Measurements from ENCODE around the gene CACNG5.

Gene CACNG5

GRCh38 chr17:66934040-66934439 lies 99.1 kb downstream of the CACNG5 start:
- Histone ChIP-seq H3K9ac (ENCODE audit: low read length) (no peak overlapping the region), H3K4me3 (ENCODE audit: low read length) (no peak overlapping the region), H3K4me1 (ENCODE audit: control insufficient read depth, low read depth, low read length) (no peaks in the 10 kb centered on the region), H3K9me3 (ENCODE audit: control insufficient read depth, low read depth, low read length) (no peaks in the 10 kb centered on the region), H3K27me3 (ENCODE audit: control insufficient read depth, insufficient read depth, low read length) (no peaks in the 10 kb centered on the region), H3K27ac (ENCODE audit: low read length) (no peak overlapping the region), H3K36me3 (ENCODE audit: control insufficient read depth, low read depth, low read length) (no peaks in the 10 kb centered on the region)

Data from iPS-18a (cell line).